Calu3 (cell line): ENCODE data around the gene EXOC3L1. TPM values are rescaled to one million over a fixed set of nuclear protein-coding genes. Genes with fewer than 3 reads are reported as not detected.

Source experiments
- BruUV-seq: library from RNA; stranded (reverse); fragments of 400-500 nt; replicated peaks from 2 replicates; lab custom pipeline; 2021; lab: Mats Ljungman, UMichigan
- CTCF ChIA-PET: fragments of 300-600 bp; sonication (Branson Sonifier 250); formaldehyde crosslinking; loops from one replicate; lab custom pipeline; 2022; ENCODE audit warnings: antibody characterized with exemption; lab: Charles Lee
- DNase-seq: peaks from one replicate; pipeline ENCODE4 v3.0.0; 2022
- H3K27ac Mint-ChIP-seq: one replicate; pipeline ENCODE4 v1.8.0; 2022; ENCODE audit warnings: mixed read lengths; ENCODE audit not compliant: unreplicated experiment
- H3K27me3 Mint-ChIP-seq: one replicate; pipeline ENCODE4 v1.8.0; 2022; ENCODE audit warnings: mixed read lengths; ENCODE audit not compliant: unreplicated experiment
- H3K36me3 Mint-ChIP-seq: one replicate; pipeline ENCODE4 v1.8.0; 2022; ENCODE audit warnings: mild to moderate bottlenecking, moderate library complexity, mixed read lengths; ENCODE audit not compliant: insufficient read depth, unreplicated experiment
- H3K4me1 Mint-ChIP-seq: one replicate; pipeline ENCODE4 v1.8.0; 2022; ENCODE audit warnings: mild to moderate bottlenecking, low read depth, mixed read lengths; ENCODE audit not compliant: unreplicated experiment
- H3K4me3 Mint-ChIP-seq: one replicate; pipeline ENCODE4 v1.8.0; 2022; ENCODE audit warnings: mild to moderate bottlenecking, low read depth, moderate library complexity, mixed read lengths; ENCODE audit not compliant: unreplicated experiment
- H3K9me3 Mint-ChIP-seq: one replicate; pipeline ENCODE4 v1.8.0; 2022; ENCODE audit warnings: low read depth, mixed read lengths; ENCODE audit not compliant: unreplicated experiment
- intact Hi-C: fragments of 100-400 bp; cut with micrococcal nuclease; formaldehyde crosslinking; loops from one replicate; pipeline ENCODE4 v1.10.0; 2022; ENCODE audit not compliant: unreplicated experiment
- total RNA-seq: library from RNA; stranded (reverse); gene quantifications from 2 replicates; pipeline ENCODE4 v1.2.3, GENCODE V29; 2022
- TF ChIP-seq, protein P1 (sequence below): fragments of 200-600 bp; IDR thresholded peaks from one replicate; pipeline ENCODE4 v1.8.0; 2022; ENCODE audit warnings: antibody characterized with exemption; ENCODE audit not compliant: unreplicated experiment

EXOC3L1 gene
- total RNA-seq, 1 experiment from 2014 or later: 0.31 TPM

DNA sequence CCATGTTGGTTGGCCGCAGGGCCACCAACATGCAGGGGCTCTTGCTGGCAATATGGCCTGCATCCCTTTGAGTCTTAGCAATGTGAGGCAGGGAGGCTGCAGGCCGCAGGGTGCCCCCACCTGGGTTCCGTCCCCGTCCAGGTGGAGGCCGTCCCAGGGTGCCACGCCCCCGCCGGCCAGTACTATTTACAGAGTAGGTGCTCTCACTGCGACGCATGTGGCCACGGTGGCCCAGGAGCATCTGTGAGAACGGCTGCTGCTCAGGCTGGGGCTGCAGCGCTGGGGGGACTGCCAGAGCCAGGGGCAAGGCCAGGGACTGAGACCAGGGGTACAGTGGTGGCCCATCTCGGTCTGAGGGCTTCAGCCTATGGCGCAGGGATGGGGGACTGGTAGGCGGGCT lies 9.8 kb downstream of the EXOC3L1 start:
- CTCF ChIA-PET: no interaction called here

DNA sequence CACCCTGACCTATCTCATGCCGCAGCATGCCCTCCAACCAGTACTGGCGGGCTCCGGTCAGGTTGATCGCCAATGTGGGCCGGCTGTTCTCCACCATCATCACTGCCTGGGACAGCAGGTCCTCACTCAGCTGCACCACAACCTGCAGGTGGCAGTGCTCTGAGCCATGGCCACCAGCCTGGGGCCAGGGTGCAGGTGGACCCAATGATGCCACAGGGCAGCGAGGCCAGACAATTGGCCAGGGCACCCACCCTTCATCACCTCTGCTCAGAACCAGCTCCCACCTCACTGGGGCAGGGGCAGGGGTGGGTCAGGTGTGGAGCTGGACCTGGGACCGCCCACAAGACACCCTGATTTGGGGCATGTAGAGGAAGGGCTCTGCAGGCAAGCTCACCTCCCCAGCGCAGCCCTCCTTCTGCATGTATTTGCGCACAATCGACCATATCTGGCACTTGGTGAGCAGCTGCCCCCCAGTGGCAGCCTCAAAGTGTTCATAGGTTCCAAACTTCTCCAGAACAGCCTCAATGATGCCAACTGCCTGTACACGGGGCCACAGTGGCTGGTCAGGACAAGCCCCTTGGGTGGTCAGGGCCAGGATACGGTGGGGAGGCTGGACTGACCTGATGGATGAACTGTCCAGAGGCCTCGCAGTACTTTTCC lies 10.4 kb downstream of the EXOC3L1 start:
- H3K4me1 Mint-ChIP-seq: peaks cover 29% of the 10 kb centered on the region
- TF ChIP-seq, protein P1, sequence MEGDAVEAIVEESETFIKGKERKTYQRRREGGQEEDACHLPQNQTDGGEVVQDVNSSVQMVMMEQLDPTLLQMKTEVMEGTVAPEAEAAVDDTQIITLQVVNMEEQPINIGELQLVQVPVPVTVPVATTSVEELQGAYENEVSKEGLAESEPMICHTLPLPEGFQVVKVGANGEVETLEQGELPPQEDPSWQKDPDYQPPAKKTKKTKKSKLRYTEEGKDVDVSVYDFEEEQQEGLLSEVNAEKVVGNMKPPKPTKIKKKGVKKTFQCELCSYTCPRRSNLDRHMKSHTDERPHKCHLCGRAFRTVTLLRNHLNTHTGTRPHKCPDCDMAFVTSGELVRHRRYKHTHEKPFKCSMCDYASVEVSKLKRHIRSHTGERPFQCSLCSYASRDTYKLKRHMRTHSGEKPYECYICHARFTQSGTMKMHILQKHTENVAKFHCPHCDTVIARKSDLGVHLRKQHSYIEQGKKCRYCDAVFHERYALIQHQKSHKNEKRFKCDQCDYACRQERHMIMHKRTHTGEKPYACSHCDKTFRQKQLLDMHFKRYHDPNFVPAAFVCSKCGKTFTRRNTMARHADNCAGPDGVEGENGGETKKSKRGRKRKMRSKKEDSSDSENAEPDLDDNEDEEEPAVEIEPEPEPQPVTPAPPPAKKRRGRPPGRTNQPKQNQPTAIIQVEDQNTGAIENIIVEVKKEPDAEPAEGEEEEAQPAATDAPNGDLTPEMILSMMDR: no peak
- no peaks in the 10 kb centered on the region for H3K9me3 Mint-ChIP-seq
- H3K36me3 Mint-ChIP-seq: peaks cover 25% of the 10 kb centered on the region
- no TSS peak for BruUV-seq
- no peak overlapping the region for H3K4me3 Mint-ChIP-seq
- H3K27ac Mint-ChIP-seq: no peak overlapping the region
- CTCF ChIA-PET: interaction anchor here (1.4 kb wide), 1 partner anchor 23 kb away, joined by 4 read pairs; no protein-coding TSS in a partner anchor
- no peak for DNase-seq
- intact Hi-C loops: no loop called here
- no peaks in the 10 kb centered on the region for H3K27me3 Mint-ChIP-seq

More for the DNA sequence above, 9.8 kb downstream of the EXOC3L1 start:
- H3K4me1 Mint-ChIP-seq: peaks cover 33% of the 10 kb centered on the region
- intact Hi-C loops: no loop called here
- H3K4me3 Mint-ChIP-seq: no peak overlapping the region
- no peak overlapping the region for H3K27ac Mint-ChIP-seq
- TF ChIP-seq, protein P1: no peak
- peaks cover 24% of the 10 kb centered on the region for H3K36me3 Mint-ChIP-seq
- BruUV-seq: no TSS peak
- no peak for DNase-seq
- H3K27me3 Mint-ChIP-seq: peaks cover 6% of the 10 kb centered on the region
- H3K9me3 Mint-ChIP-seq: no peaks in the 10 kb centered on the region

- CTCF ChIA-PET: interaction anchor here (0.6 to 1.4 kb wide), 8 partner anchors 15 to 344 kb away, joined by 3 to 7 read pairs (median 4); partner anchors contain the start of genes FBXL8 and TRADD
- H3K36me3 Mint-ChIP-seq: peaks cover 40% of the 10 kb centered on the region
- TF ChIP-seq, protein P1: no peak
- intact Hi-C loops: no loop called here
- H3K4me1 Mint-ChIP-seq: peaks cover 40% of the 10 kb centered on the region
- peak overlapping the region; percentile 29 for H3K27ac Mint-ChIP-seq
- H3K4me3 Mint-ChIP-seq: peak overlapping the region; percentile 72
- peak; percentile 91 for DNase-seq
- no peaks in the 10 kb centered on the region for H3K9me3 Mint-ChIP-seq
- BruUV-seq: no TSS peak
- no peaks in the 10 kb centered on the region for H3K27me3 Mint-ChIP-seq
Observed at GRCh38 chr16:67177743-67178699, 11.9 kb downstream of the EXOC3L1 start.

GRCh38 chr16:67176662-67177061 lies 13.3 kb downstream of the EXOC3L1 start:
- intact Hi-C loops: no loop called here
- TF ChIP-seq, protein P1: no peak
- Mint-ChIP-seq H3K36me3 (peaks cover 46% of the 10 kb centered on the region), H3K27ac (no peak overlapping the region), H3K4me1 (peaks cover 42% of the 10 kb centered on the region), H3K9me3 (no peaks in the 10 kb centered on the region), H3K27me3 (no peaks in the 10 kb centered on the region), H3K4me3 (no peak overlapping the region)
- CTCF ChIA-PET: interaction anchor here (0.7 kb wide), 1 partner anchor 215 kb away, joined by 3 read pairs; no protein-coding TSS in a partner anchor
- no peak for DNase-seq
- no TSS peak for BruUV-seq
